Measurements from ENCODE around the gene HYAL4. TPM values are rescaled to one million over a fixed set of nuclear protein-coding genes. Genes with fewer than 3 reads are reported as not detected.

Gene HYAL4
- total and polyA plus RNA-seq, 2 of the 13 experiments (the other 11 are each of a cell fraction or from before 2014, with no cell fraction given): not detected

DNA sequence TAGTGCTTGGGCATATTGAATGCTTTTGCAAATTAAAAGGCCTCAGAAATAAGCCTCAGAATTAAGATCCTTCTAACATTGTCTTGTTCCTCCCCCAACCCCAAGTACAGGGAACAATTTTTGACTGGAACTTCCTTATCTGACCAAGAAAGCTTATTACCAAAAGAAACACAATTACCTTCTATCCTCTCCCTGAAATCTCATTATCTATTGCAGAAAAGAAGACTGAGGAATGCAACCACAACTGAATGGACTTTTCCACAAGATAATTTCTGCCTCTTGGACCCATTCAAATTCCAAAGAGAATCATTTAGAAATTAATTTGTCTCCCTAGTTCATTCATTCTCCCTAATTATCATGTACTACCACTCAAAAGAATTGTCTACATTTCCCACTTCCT, 43.2 kb downstream of the HYAL4 start:
- Histone ChIP-seq H4K20me1 (ENCODE audit: insufficient read depth, low read length) (no peaks in the 10 kb centered on the region), H3K4me2 (ENCODE audit: low read depth, low read length) (no peak overlapping the region), H3K36me3 (replicated peaks in 1 of 2; ENCODE audit: control insufficient read depth in 1 of 2, insufficient read depth in 2 of 2, low read length in 2 of 2) (no peaks in the 10 kb centered on the region), H3K4me3 (replicated peaks in 1 of 3; ENCODE audit: insufficient read depth in 1 of 3, low read depth in 2 of 3, low read length in 3 of 3) (no peak overlapping the region), H3K9ac (ENCODE audit: insufficient read depth, low read depth, low read length) (no peak overlapping the region), H3K4me1 (ENCODE audit: insufficient read depth, low read length) (no peaks in the 10 kb centered on the region), H3K27ac (ENCODE audit: extremely low read length, insufficient read depth, low read length) (no peak overlapping the region), H3K79me2 (ENCODE audit: insufficient read depth, low read length) (no peaks in the 10 kb centered on the region), H3K27me3 (ENCODE audit: control insufficient read depth in 1 of 2, insufficient read depth in 2 of 2, low read length in 2 of 2) (no peaks in the 10 kb centered on the region), H2AFZ (ENCODE audit: low read length) (no peak overlapping the region), H3K9me3 (ENCODE audit: low read length) (peaks cover 4% of the 10 kb centered on the region; the same call in 1 of the 2 replicates)
- intact Hi-C loops (cut with micrococcal nuclease; ENCODE audit: unreplicated experiment): no loop called here
- TF ChIP-seq ZNF713 (CRISPR knock-in tag; IDR thresholded peaks at IDR 0.05) (no peak), ZFP82 (CRISPR knock-in tag; IDR thresholded peaks at IDR 0.05; ENCODE audit: borderline replicate concordance) (no peak), CAMTA2 (CRISPR knock-in tag; IDR thresholded peaks at IDR 0.05; ENCODE audit: borderline replicate concordance) (no peak), FOXJ3 (CRISPR knock-in tag; IDR thresholded peaks at IDR 0.05; ENCODE audit: borderline replicate concordance) (no peak), HNRNPH1 (optimal IDR thresholded peaks at IDR 0.05; ENCODE audit: low read depth, low read length) (no peak), ZFX (CRISPR knock-in tag; IDR thresholded peaks at IDR 0.05; ENCODE audit: low read depth) (no peak)
- TF ChIP-seq, protein P1, sequence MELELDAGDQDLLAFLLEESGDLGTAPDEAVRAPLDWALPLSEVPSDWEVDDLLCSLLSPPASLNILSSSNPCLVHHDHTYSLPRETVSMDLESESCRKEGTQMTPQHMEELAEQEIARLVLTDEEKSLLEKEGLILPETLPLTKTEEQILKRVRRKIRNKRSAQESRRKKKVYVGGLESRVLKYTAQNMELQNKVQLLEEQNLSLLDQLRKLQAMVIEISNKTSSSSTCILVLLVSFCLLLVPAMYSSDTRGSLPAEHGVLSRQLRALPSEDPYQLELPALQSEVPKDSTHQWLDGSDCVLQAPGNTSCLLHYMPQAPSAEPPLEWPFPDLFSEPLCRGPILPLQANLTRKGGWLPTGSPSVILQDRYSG (CRISPR knock-in tag; IDR thresholded peaks at IDR 0.05): no peak
- TF ChIP-seq, protein P2, sequence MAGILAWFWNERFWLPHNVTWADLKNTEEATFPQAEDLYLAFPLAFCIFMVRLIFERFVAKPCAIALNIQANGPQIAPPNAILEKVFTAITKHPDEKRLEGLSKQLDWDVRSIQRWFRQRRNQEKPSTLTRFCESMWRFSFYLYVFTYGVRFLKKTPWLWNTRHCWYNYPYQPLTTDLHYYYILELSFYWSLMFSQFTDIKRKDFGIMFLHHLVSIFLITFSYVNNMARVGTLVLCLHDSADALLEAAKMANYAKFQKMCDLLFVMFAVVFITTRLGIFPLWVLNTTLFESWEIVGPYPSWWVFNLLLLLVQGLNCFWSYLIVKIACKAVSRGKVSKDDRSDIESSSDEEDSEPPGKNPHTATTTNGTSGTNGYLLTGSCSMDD (CRISPR knock-in tag; IDR thresholded peaks at IDR 0.05): no peak
- no TSS peak for BruUV-seq (replicated peaks)
- ATAC-seq (no peak), FAIRE-seq (no peak), DNase-seq (ENCODE audit: low spot score) (no peak)
- CTCF ChIA-PET (ENCODE audit: low intra/inter-chr PET ratio, low total read pairs): no interaction called here
- in situ Hi-C loops (cut with HindIII; ENCODE audit: extremely low pct_ligation_motif_present, low pct_unique_long_range_greater_than_20kb): no loop called here
- POLR2A ChIA-PET: no interaction called here
